WERI-Rb-1 (cell line): ENCODE data around the gene RGS7BP.
A peak's percentile ranks its signal among the peaks of the same experiment; 100 is the strongest.

Source experiments
- DNase-seq: peaks from one replicate; pipeline ENCODE4 v3.0.0-alpha.2; 2020
- H3K27ac ChIP-seq: fragments of 250-450 bp; sonication (Bioruptor Pico); 2 replicates; pipeline ENCODE4 v1.5.1; 2020; ENCODE audit warnings: mild to moderate bottlenecking, moderate library complexity
- H3K27me3 ChIP-seq: fragments of 250-450 bp; sonication (Bioruptor Pico); 2 replicates; pipeline ENCODE4 v1.5.1; 2021; ENCODE audit warnings: mild to moderate bottlenecking, low read depth, moderate library complexity; ENCODE audit not compliant: insufficient read depth, severe bottlenecking
- H3K36me3 ChIP-seq: fragments of 250-450 bp; sonication (Bioruptor Pico); 2 replicates; pipeline ENCODE4 v1.5.1; 2020; ENCODE audit warnings: mild to moderate bottlenecking, moderate library complexity
- H3K4me3 ChIP-seq: 2 replicates; pipeline ENCODE4 v1.5.1; 2011; ENCODE audit warnings: low read depth, mild to moderate bottlenecking, control low read depth, low read length
- H3K9me3 ChIP-seq: fragments of 250-450 bp; sonication (Bioruptor Pico); 2 replicates; pipeline ENCODE4 v1.5.1; 2021; ENCODE audit warnings: mild to moderate bottlenecking, moderate library complexity; ENCODE audit not compliant: severe bottlenecking
- CTCF ChIP-seq: IDR thresholded peaks from 2 replicates; pipeline ENCODE4 v1.5.1; 2011; ENCODE audit warnings: low read depth, mild to moderate bottlenecking, control low read depth, inconsistent platforms, low read length

The RGS7BP gene

GRCh38 chr5:64629841-64630240, 124.0 kb downstream of the RGS7BP start:
- no peak overlapping the region for H3K4me3 ChIP-seq
- no peaks in the 10 kb centered on the region for H3K36me3 ChIP-seq
- no peaks in the 10 kb centered on the region for H3K27me3 ChIP-seq
- no peak overlapping the region for H3K27ac ChIP-seq
- no peak for DNase-seq
- TF ChIP-seq CTCF: no peak
- no peaks in the 10 kb centered on the region for H3K9me3 ChIP-seq

DNA sequence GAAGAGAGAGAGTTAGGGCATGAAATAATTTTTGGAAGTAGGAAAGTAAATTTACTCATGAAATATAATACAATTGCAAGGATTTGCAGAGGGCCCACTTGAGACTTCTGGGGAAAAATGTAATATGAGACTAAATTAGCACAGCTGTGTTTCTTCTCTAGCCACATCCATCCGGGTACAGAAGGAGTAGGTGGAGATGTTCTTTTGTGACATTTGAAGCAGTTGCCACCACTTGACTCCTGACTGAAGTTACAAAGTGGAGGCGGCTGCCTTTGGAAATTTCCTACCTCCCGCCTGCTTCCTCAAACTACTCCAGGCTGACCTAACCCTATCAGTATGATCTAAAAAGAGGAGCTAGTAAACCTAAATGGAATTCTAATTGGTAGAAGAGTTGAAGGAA, 126.4 kb downstream of the RGS7BP start:
- TF ChIP-seq CTCF: no peak
- H3K27ac ChIP-seq: no peak overlapping the region
- no peaks in the 10 kb centered on the region for H3K36me3 ChIP-seq
- no peak overlapping the region for H3K4me3 ChIP-seq
- H3K9me3 ChIP-seq: no peaks in the 10 kb centered on the region
- no peak for DNase-seq
- no peaks in the 10 kb centered on the region for H3K27me3 ChIP-seq

DNA sequence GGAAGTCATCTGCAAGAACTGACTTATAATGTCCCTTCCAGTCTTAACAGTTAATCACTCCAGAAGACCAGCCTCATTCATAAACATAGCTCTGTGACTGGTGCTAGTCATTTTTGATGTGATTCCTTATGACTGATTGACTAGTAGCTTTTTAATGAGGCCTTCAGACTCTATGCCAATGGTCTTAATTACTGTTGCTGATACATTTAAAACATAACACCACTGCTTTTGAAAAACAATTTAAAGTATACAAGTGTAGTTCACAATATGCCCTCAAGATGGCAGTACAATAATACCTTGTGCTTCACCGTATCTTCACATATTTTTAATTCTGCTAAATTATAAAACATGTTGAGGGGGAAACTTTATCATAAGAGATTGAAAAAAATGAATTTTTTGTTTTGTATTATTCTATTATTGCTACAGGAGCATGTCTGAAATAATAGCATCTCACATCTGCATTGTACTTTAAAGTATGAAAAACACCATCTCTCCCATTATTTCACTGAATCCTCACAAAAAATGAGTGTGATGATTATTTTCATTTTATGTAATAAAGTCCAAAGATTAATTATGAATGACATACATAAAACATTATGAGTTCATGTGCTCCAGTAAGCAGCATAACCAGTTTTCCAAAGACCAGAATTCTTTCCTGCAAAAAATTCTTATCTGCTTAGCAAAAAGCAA, 129.3 kb downstream of the RGS7BP start:
- no peak for DNase-seq
- no peaks in the 10 kb centered on the region for H3K27me3 ChIP-seq
- peak; percentile 18; the same call in 1 of the 2 replicates for TF ChIP-seq CTCF
- no peaks in the 10 kb centered on the region for H3K36me3 ChIP-seq
- H3K4me3 ChIP-seq: no peak overlapping the region
- H3K9me3 ChIP-seq: no peaks in the 10 kb centered on the region
- H3K27ac ChIP-seq: no peak overlapping the region

- no peak overlapping the region for H3K27ac ChIP-seq
- no peaks in the 10 kb centered on the region for H3K27me3 ChIP-seq
- no peak overlapping the region for H3K4me3 ChIP-seq
- no peak for DNase-seq
- no peaks in the 10 kb centered on the region for H3K36me3 ChIP-seq
- no peak for TF ChIP-seq CTCF
- no peaks in the 10 kb centered on the region for H3K9me3 ChIP-seq
These were observed 131.3 kb downstream of the RGS7BP start for GRCh38 chr5:64637144-64637543.

DNA sequence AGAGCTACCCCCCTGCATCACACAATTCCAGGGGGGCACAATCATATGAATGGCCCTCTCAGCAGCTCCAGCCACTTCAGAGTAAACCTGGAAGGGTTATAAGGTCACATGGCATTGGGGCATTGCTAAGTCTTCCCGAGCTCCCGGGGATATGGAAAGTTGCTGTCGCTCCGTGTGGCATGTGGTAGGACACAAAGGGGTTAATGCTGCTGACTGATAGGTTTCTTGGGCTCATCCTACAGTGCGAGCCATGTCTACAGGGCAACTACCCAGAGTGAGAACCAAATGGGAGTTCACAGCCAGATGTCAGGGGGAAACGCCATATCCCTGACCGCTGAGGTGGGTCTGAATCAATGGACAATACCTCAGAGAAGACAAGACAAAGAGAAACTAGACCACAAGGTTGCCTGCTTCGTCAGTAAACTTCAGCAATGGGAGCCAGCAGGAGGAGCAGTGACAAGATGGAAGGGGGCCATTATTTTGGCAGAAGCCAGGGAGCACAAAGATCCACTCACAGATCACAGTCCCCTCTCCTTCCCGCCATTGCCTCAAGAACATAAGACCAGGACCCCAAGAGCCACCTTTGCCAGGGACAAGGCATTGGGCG, 132.1 kb downstream of the RGS7BP start:
- Histone ChIP-seq H3K27me3 (no peaks in the 10 kb centered on the region), H3K4me3 (no peak overlapping the region), H3K27ac (no peak overlapping the region), H3K36me3 (no peaks in the 10 kb centered on the region), H3K9me3 (no peaks in the 10 kb centered on the region)
- no peak for TF ChIP-seq CTCF
- no peak for DNase-seq

- Histone ChIP-seq H3K27me3 (no peaks in the 10 kb centered on the region), H3K9me3 (no peaks in the 10 kb centered on the region), H3K27ac (no peak overlapping the region), H3K4me3 (no peak overlapping the region), H3K36me3 (no peaks in the 10 kb centered on the region)
- no peak for TF ChIP-seq CTCF
- DNase-seq: no peak
These were observed 139.0 kb downstream of the RGS7BP start for GRCh38 chr5:64644831-64645230.
